GM12878 (cell line): Measurements from ENCODE around the gene SLC6A20. TPM values are rescaled to one million over a fixed set of nuclear protein-coding genes. Genes with fewer than 3 reads are reported as not detected.

Experiments used
- ATAC-seq: fragments of 200-7000 bp; cut with Tn5 transposase; 3 replicates; pipeline ENCODE4 v1.9.1; 2020; ENCODE audit warnings: mild to moderate bottlenecking, moderate library complexity
- BruUV-seq: library from RNA; stranded (reverse); fragments of 400-500 nt; replicated peaks from 2 replicates; lab custom pipeline; 2021; lab: Mats Ljungman, UMichigan
- CTCF ChIA-PET: fragments of 300-600 bp; sonication (Branson Sonifier 250); formaldehyde crosslinking; extraction: SDS; loops from one replicate; lab custom pipeline; 2021; ENCODE audit warnings: inconsistent platforms; lab: Yijun Ruan, JAX
- POLR2A ChIA-PET: fragments of 350-600 bp; formaldehyde crosslinking; extraction: SDS; loops from one replicate; lab custom pipeline; 2021; ENCODE audit warnings: inconsistent platforms; lab: Charles Lee
- RAD21 ChIA-PET: fragments of 300-600 bp; sonication (Branson Sonifier 250); formaldehyde crosslinking; loops from one replicate; lab custom pipeline; 2023; ENCODE audit warnings: antibody characterized with exemption; ENCODE audit not compliant: unreplicated experiment; lab: Charles Lee
- SMC1A ChIA-PET: fragments of 300-600 bp; sonication (Branson Sonifier 250); formaldehyde crosslinking; loops from one replicate; lab custom pipeline; 2023; ENCODE audit not compliant: unreplicated experiment, uncharacterized antibody; lab: Charles Lee
- DNase-seq: peaks from one replicate; pipeline ENCODE4 v3.0.0-alpha.2; 2011; ENCODE audit warnings: low read depth, low spot score
- FAIRE-seq: peaks from 3 replicates; lab custom pipeline; 2011; peaks lifted over from hg19 to GRCh38; lab: Jason Lieb, UNC
- H2AFZ ChIP-seq: 2 replicates; pipeline ENCODE4 v1.6.0; 2011; ENCODE audit warnings: low read depth, low read length, control low read depth; ENCODE audit not compliant: control insufficient read depth
- H3K27ac ChIP-seq: 2 replicates; pipeline ENCODE4 v1.5.1; 2011; ENCODE audit warnings: control low read depth; ENCODE audit not compliant: control insufficient read depth, insufficient read depth
- H3K27me3 ChIP-seq, 2 experiments: replicated peaks in 1 of 2; 2 replicates each; pipeline versions ENCODE4 v1.6.0 to v1.6.1; 2011; ENCODE audit warnings: low read length in 1 of 2; ENCODE audit not compliant: control insufficient read depth in 2 of 2, insufficient read depth in 2 of 2
- H3K36me3 ChIP-seq, 2 experiments: 2 replicates each; pipeline ENCODE4 v1.5.1; 2011; ENCODE audit warnings: low read length in 1 of 2; ENCODE audit not compliant: control insufficient read depth in 2 of 2, insufficient read depth in 2 of 2
- H3K4me1 ChIP-seq: 2 replicates; pipeline ENCODE4 v1.6.1; 2011; ENCODE audit warnings: mild to moderate bottlenecking, low read length, moderate library complexity, mixed read lengths; ENCODE audit not compliant: control insufficient read depth, insufficient read depth
- H3K4me2 ChIP-seq: 2 replicates; pipeline ENCODE4 v1.6.0; 2011; ENCODE audit warnings: control low read depth; ENCODE audit not compliant: control insufficient read depth, insufficient read depth
- H3K4me3 ChIP-seq: fragments of 200-600 bp; sonication (generic); 2 replicates; pipeline ENCODE4 v1.5.1; 2016
- H3K79me2 ChIP-seq: 2 replicates; pipeline ENCODE4 v1.6.0; 2011; ENCODE audit warnings: low read length; ENCODE audit not compliant: control insufficient read depth, insufficient read depth
- H3K9ac ChIP-seq: 2 replicates; pipeline ENCODE4 v1.8.0; 2011; ENCODE audit warnings: low read length, control low read depth, mixed read lengths; ENCODE audit not compliant: control insufficient read depth, insufficient read depth
- H3K9me3 ChIP-seq: replicated peaks from 3 replicates; pipeline ENCODE4 v1.5.1; 2011; ENCODE audit warnings: mild to moderate bottlenecking, low read length; ENCODE audit not compliant: control insufficient read depth, insufficient read depth
- H4K20me1 ChIP-seq: 2 replicates; pipeline ENCODE4 v1.6.0; 2011; ENCODE audit not compliant: control insufficient read depth, insufficient read depth
- ATF3 ChIP-seq: IDR thresholded peaks from 2 replicates; pipeline ENCODE4 v1.6.1; 2011; ENCODE audit warnings: low read depth, mild to moderate bottlenecking, low read length, moderate library complexity, borderline replicate concordance; ENCODE audit errors: extremely low read depth
- BHLHE40 ChIP-seq, 2 experiments: fragments of 450-650 bp in 1 of 2; IDR thresholded peaks; 2 replicates each; pipeline ENCODE4 v1.6.1; 2011 to 2017; ENCODE audit warnings: low read depth in 2 of 2, borderline replicate concordance in 1 of 2, improper control_type of control experiment in 1 of 2, low read length in 1 of 2, mild to moderate bottlenecking in 1 of 2
- CBX5 ChIP-seq: sonication (generic); IDR thresholded peaks from 2 replicates; pipeline ENCODE4 v1.6.1; 2016; ENCODE audit warnings: low read depth, moderate library complexity, mild to moderate bottlenecking, inconsistent platforms
- CREB1 ChIP-seq: IDR thresholded peaks from 2 replicates; pipeline ENCODE4 v1.6.1; 2012; ENCODE audit warnings: low read depth, mild to moderate bottlenecking, inconsistent platforms
- CREM ChIP-seq: IDR thresholded peaks from 2 replicates; pipeline ENCODE4 v1.6.1; 2014; ENCODE audit warnings: antibody characterized with exemption, low read depth
- E4F1 ChIP-seq: fragments of 450-650 bp; IDR thresholded peaks from 2 replicates; pipeline ENCODE4 v1.6.1; 2018; ENCODE audit warnings: borderline replicate concordance, mild to moderate bottlenecking; ENCODE audit not compliant: partially characterized antibody
- ESRRA ChIP-seq: IDR thresholded peaks from 2 replicates; pipeline ENCODE4 v1.6.1; 2012; ENCODE audit warnings: mild to moderate bottlenecking, low read length, improper control_type of control experiment
- IKZF2 ChIP-seq, 2 experiments: fragments of 450-650 bp; IDR thresholded peaks; 2 replicates each; pipeline ENCODE4 v1.6.1; 2017; ENCODE audit warnings: mild to moderate bottlenecking in 2 of 2, moderate library complexity in 2 of 2
- IRF4 ChIP-seq: IDR thresholded peaks from 2 replicates; pipeline ENCODE4 v1.6.1; 2011; ENCODE audit warnings: low read depth, low read length
- LARP7 ChIP-seq: fragments of 450-650 bp; IDR thresholded peaks from 2 replicates; pipeline ENCODE4 v1.6.1; 2017; ENCODE audit warnings: mild to moderate bottlenecking
- MTA3 ChIP-seq: IDR thresholded peaks from 2 replicates; pipeline ENCODE4 v1.6.1; 2012; ENCODE audit warnings: low read length, inconsistent platforms, borderline replicate concordance
- NRF1 ChIP-seq: conservative IDR thresholded peaks from 2 replicates; pipeline ENCODE4 v1.6.1; 2011; ENCODE audit warnings: mild to moderate bottlenecking, low read depth, low read length, improper control_type of control experiment
- PAX8 ChIP-seq: fragments of 450-650 bp; IDR thresholded peaks from 2 replicates; pipeline ENCODE4 v1.6.1; 2017; ENCODE audit warnings: mild to moderate bottlenecking, moderate library complexity
- POLR2AphosphoS5 ChIP-seq: IDR thresholded peaks from 2 replicates; pipeline ENCODE4 v1.6.1; 2011; ENCODE audit warnings: mild to moderate bottlenecking, low read length, inconsistent platforms
- RAD51 ChIP-seq: fragments of 450-650 bp; IDR thresholded peaks from 2 replicates; pipeline ENCODE4 v1.6.1; 2016; ENCODE audit warnings: moderate library complexity, mild to moderate bottlenecking, inconsistent platforms
- RBBP5 ChIP-seq: fragments of 200-600 bp; sonication (generic); conservative IDR thresholded peaks from 2 replicates; pipeline ENCODE4 v1.6.1; 2016
- SMARCA5 ChIP-seq: fragments of 450-650 bp; IDR thresholded peaks from 2 replicates; pipeline ENCODE4 v1.6.1; 2017; ENCODE audit warnings: mild to moderate bottlenecking
- TCF3 ChIP-seq: IDR thresholded peaks from 2 replicates; pipeline ENCODE4 v1.6.1; 2012; ENCODE audit warnings: low read depth, mild to moderate bottlenecking, low read length, borderline replicate concordance; ENCODE audit not compliant: insufficient read depth
- ZNF207 ChIP-seq: fragments of 450-650 bp; IDR thresholded peaks from 2 replicates; pipeline ENCODE4 v1.6.1; 2014; ENCODE audit warnings: antibody characterized with exemption, mild to moderate bottlenecking, borderline replicate concordance
- WGBS: methylation state at CpG from one replicate; pipeline ENCODE4 v1.1.6; 2016; ENCODE audit warnings: low lambda C conversion rate; ENCODE audit not compliant: insufficient replicate concordance, insufficient coverage; ENCODE audit errors: missing lambda C conversion rate; 5-methylcytosine and 5-hydroxymethylcytosine counted together
- in situ Hi-C: fragments of 300-500 bp; cut with MboI; formaldehyde crosslinking; loops from 9 replicates; pipeline ENCODE4 v1.14.3; 2018; ENCODE audit warnings: mixed read lengths
- intact Hi-C: fragments of 100-400 bp; cut with micrococcal nuclease; formaldehyde crosslinking; loops from one replicate; pipeline ENCODE4 v1.14.2; 2022; ENCODE audit not compliant: unreplicated experiment
- polyA plus RNA-seq, 11 experiments: library from polyadenylated mRNA; depleted of rRNA in 4 of 11; unstranded in 6 of 11; stranded (reverse) in 5 of 11; fragments of >200 nt; fragmentation: Nextera tagmentation in 4 of 11; fragmentation: Illumina TruSeq in 1 of 11; extraction: Ambion mirVana in 4 of 11; extraction: Trizol in 1 of 11; gene quantifications; 1 replicate in 1 of 11; 2 replicates in 10 of 11; pipeline versions ENCODE4 v1.2.1 to v1.2.3, GENCODE V29; 2011 to 2016; ENCODE audit warnings: inconsistent platforms in 2 of 11, missing spikeins in 2 of 11, low read depth in 1 of 11
- total RNA-seq, 4 experiments: library from RNA; depleted of rRNA in 3 of 4; stranded (reverse); fragments of >200 nt in 3 of 4; fragmentation: Illumina TruSeq in 1 of 4; extraction: Trizol in 1 of 4; gene quantifications; 2 replicates each; pipeline versions ENCODE4 v1.2.1 to v1.2.3, GENCODE V29; 2013 to 2021

SLC6A20 gene
- total and polyA plus RNA-seq, 10 of the 15 experiments (the other 5 are each of a cell fraction or from before 2014, with no cell fraction given) = 0.31 to 4.1 (median 1.1) TPM

- no peaks in the 10 kb centered on the region for H3K9me3 ChIP-seq
- intact Hi-C loops (no loop called here), in situ Hi-C loops (no loop called here)
- no peak overlapping the region for H3K9ac ChIP-seq
- no peak overlapping the region for H3K27ac ChIP-seq
- DNase-seq (no peak), FAIRE-seq (no peak), ATAC-seq (no peak)
- RAD21 ChIA-PET = no interaction called here
- WGBS = 77% methylated on average over 7 of the region's 7 CpGs
- H3K4me2 ChIP-seq = no peak overlapping the region
- peaks cover 3 to 25% of the 10 kb centered on the region in 2 experiments for H3K36me3 ChIP-seq
- no peaks in the 10 kb centered on the region for H4K20me1 ChIP-seq
- SMC1A ChIA-PET = interaction anchor here (0.6 to 1.3 kb wide), 3 partner anchors 9 to 93 kb away, joined by 3 to 4 read pairs (median 4); no protein-coding TSS in a partner anchor
- no peak overlapping the region for H3K4me3 ChIP-seq
- H3K4me1 ChIP-seq = no peaks in the 10 kb centered on the region
- no peaks in the 10 kb centered on the region for H3K79me2 ChIP-seq
- TF ChIP-seq PAX8 (no peak), ESRRA (no peak), ZNF207 (no peak), RBBP5 (no peak), BHLHE40 (IDR thresholded peaks at IDR 0.05; ENCODE audit: borderline replicate concordance in 1 of 2, low read depth in 2 of 2, low read length in 1 of 2) (no peak), CBX5 (no peak), POLR2AphosphoS5 (no peak), ATF3 (no peak), NRF1 (no peak), CREM (no peak), RAD51 (no peak), LARP7 (no peak), IKZF2 (IDR thresholded peaks at IDR 0.05) (no peak), SMARCA5 (no peak), IRF4 (no peak), TCF3 (no peak), CREB1 (no peak), MTA3 (no peak), E4F1 (no peak)
- POLR2A ChIA-PET = interaction anchor here (1.0 to 1.1 kb wide), 2 partner anchors 7 to 19 kb away, joined by 3 to 8 read pairs; no protein-coding TSS in a partner anchor
- H2AFZ ChIP-seq = no peak overlapping the region
- CTCF ChIA-PET = interaction anchor here (0.6 kb wide), 1 partner anchor 53 kb away, joined by 3 read pairs; no protein-coding TSS in a partner anchor
- BruUV-seq = no TSS peak
- no peaks in the 10 kb centered on the region for H3K27me3 ChIP-seq
These were observed 83.8 kb downstream of the SLC6A20 start for GRCh38 chr3:45712434-45713110.
